Measurements from ENCODE around the gene PLEKHB2. TPM values are rescaled to one million over a fixed set of nuclear protein-coding genes. Genes with fewer than 3 reads are reported as not detected.
"Not testable (repeated sequence)": the region's sequence is repeated elsewhere in the genome, so short reads cannot be mapped to it uniquely, and the experiment has no call there.

The PLEKHB2 gene
- total RNA-seq, 1 donor: 79.3 TPM

DNA sequence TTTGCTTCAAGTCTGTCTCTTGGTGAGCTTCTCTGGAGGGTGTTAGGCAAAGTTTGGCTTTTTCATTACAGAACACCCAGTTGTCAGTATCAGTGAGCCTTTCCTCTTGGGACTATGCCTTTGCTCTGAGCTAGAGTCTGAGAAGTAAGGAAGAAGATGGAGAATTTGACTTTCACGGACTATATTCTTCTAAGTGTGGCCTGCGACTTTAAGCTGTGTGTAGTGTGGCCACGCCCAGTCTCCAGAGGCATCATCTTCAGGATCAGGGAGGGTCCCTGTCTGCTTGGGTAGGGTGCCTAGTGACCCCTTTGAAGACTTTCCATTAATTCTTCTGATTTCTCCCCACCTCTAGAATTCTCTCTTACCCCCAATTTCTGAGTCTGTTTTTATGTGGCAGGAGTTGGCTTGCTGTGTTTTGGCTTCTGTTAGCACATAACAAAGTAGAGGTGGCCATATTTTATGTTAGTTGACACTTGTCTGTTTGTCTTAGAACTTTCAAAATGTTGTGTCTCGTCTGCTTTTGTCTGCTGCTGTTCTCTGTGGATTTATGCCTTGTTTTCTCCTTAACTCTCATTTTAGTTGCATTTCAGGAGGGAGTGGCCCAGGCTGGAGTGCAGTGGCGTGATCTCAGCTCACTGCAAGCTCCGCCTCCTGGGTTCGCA is 8.6 kb downstream of the PLEKHB2 start:
- H3K36me3 ChIP-seq (ENCODE audit: insufficient read depth, low read length): peaks cover 10% of the 10 kb centered on the region
- H3K79me2 ChIP-seq (ENCODE audit: insufficient read depth, low read length): peaks cover 98% of the 10 kb centered on the region
- H3K27me3 ChIP-seq (ENCODE audit: insufficient read depth, low read length): no peaks in the 10 kb centered on the region
- no peak overlapping the region for H3K4me2 ChIP-seq (ENCODE audit: insufficient read depth, low read length)
- H3K9me3 ChIP-seq (ENCODE audit: low read depth, low read length): no peaks in the 10 kb centered on the region
- H3K4me3 ChIP-seq (ENCODE audit: insufficient read depth, low read length): no peak overlapping the region
- DNase-seq (ENCODE audit: insufficient read length, low spot score, missing footprints): peak; percentile 17
- H4K20me1 ChIP-seq (ENCODE audit: insufficient read depth, low read length): peaks cover 35% of the 10 kb centered on the region
- TF ChIP-seq, protein P1, sequence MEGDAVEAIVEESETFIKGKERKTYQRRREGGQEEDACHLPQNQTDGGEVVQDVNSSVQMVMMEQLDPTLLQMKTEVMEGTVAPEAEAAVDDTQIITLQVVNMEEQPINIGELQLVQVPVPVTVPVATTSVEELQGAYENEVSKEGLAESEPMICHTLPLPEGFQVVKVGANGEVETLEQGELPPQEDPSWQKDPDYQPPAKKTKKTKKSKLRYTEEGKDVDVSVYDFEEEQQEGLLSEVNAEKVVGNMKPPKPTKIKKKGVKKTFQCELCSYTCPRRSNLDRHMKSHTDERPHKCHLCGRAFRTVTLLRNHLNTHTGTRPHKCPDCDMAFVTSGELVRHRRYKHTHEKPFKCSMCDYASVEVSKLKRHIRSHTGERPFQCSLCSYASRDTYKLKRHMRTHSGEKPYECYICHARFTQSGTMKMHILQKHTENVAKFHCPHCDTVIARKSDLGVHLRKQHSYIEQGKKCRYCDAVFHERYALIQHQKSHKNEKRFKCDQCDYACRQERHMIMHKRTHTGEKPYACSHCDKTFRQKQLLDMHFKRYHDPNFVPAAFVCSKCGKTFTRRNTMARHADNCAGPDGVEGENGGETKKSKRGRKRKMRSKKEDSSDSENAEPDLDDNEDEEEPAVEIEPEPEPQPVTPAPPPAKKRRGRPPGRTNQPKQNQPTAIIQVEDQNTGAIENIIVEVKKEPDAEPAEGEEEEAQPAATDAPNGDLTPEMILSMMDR (IDR thresholded peaks at IDR 0.05; ENCODE audit: extremely low read depth, low read depth, low read length): no peak
- H3K4me1 ChIP-seq (ENCODE audit: insufficient read depth, low read length): peaks cover 6% of the 10 kb centered on the region
- H3K27ac ChIP-seq (ENCODE audit: low read depth, low read length): no peak overlapping the region
- H2AFZ ChIP-seq (ENCODE audit: low read length): no peak overlapping the region

DNA sequence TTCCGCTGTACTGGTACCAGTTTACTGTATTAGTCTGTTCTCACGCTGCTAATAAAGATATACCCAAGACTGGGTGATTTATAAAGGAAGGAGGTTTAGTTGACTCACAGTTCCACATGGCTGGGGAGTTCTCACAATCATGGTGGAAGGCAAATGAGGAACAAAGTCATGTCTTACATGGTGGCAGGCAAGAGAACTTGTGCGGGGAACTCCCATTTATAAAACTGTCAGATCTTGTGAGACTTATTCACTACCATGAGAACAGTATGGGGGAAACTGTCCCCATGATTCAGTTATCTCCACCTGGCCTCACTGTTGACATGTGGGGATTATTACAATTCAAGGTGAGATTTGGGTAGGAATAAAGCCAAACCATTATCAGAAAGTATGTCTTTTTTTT is 9.8 kb downstream of the PLEKHB2 start:
- not testable (repeated sequence) for H3K4me2 ChIP-seq (ENCODE audit: insufficient read depth, low read length); H3K36me3 ChIP-seq (ENCODE audit: insufficient read depth, low read length); H3K4me1 ChIP-seq (ENCODE audit: insufficient read depth, low read length); DNase-seq (ENCODE audit: insufficient read length, low spot score, missing footprints); H3K4me3 ChIP-seq (ENCODE audit: insufficient read depth, low read length); H3K27ac ChIP-seq (ENCODE audit: low read depth, low read length); H3K27me3 ChIP-seq (ENCODE audit: insufficient read depth, low read length); H3K9me3 ChIP-seq (ENCODE audit: low read depth, low read length); H2AFZ ChIP-seq (ENCODE audit: low read length)
- Histone ChIP-seq H4K20me1 (ENCODE audit: insufficient read depth, low read length) (peaks cover 38% of the 10 kb centered on the region), H3K79me2 (ENCODE audit: insufficient read depth, low read length) (peaks cover 97% of the 10 kb centered on the region)

DNA sequence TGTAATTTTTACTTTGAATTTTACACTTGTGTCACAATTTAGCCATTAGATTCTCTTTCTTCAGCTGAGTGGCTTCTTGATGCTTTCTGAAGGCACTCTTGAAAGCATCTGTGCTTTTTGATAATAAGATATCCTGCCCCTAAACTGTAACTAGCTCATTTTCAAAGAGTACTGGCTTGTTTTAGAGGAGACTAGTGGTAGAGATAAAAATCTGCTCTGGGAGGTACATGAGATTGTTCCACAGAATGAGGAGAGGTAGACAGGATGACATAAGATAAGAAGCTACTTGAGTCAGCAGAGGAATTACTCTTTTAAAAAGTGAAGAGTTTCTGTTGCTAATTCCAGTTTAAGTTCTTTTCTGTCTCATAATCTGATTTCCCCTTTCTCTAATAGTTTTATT is 10.6 kb downstream of the PLEKHB2 start:
- H3K4me3 ChIP-seq (ENCODE audit: insufficient read depth, low read length): no peak overlapping the region
- no peaks in the 10 kb centered on the region for H3K27me3 ChIP-seq (ENCODE audit: insufficient read depth, low read length)
- TF ChIP-seq, protein P1 (IDR thresholded peaks at IDR 0.05; ENCODE audit: extremely low read depth, low read depth, low read length): no peak
- no peak overlapping the region for H3K4me2 ChIP-seq (ENCODE audit: insufficient read depth, low read length)
- H2AFZ ChIP-seq (ENCODE audit: low read length): no peak overlapping the region
- peak; percentile 14 for DNase-seq (ENCODE audit: insufficient read length, low spot score, missing footprints)
- no peak overlapping the region for H3K27ac ChIP-seq (ENCODE audit: low read depth, low read length)
- H3K4me1 ChIP-seq (ENCODE audit: insufficient read depth, low read length): peaks cover 6% of the 10 kb centered on the region
- H4K20me1 ChIP-seq (ENCODE audit: insufficient read depth, low read length): peaks cover 37% of the 10 kb centered on the region
- H3K9me3 ChIP-seq (ENCODE audit: low read depth, low read length): no peaks in the 10 kb centered on the region
- H3K79me2 ChIP-seq (ENCODE audit: insufficient read depth, low read length): peaks cover 97% of the 10 kb centered on the region
- H3K36me3 ChIP-seq (ENCODE audit: insufficient read depth, low read length): peaks cover 10% of the 10 kb centered on the region

DNA sequence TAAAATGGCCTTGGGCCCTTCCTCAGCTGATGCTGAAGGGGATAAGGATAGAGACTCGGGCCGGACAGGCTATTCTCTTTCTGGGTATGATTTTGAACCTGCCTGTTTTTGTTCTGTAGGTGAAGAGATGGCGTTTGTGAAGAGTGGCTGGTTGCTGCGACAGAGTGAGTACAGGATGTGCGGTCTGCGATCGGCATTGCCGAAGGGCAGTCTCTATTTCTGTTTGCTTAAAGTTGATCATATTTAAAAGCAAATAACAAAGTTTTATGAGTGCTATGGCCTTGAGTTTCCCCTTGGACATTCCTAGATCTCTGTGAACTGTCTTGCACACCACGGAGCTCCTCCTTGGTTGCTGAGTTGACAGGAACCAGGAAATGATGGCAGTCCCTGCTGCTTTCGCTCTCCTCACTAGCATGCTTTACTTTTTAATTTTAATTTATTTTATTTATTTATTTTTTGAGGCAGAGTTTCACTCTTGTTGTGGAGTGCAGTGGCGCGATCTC is 15.7 kb downstream of the PLEKHB2 start:
- Histone ChIP-seq H4K20me1 (ENCODE audit: insufficient read depth, low read length) (peaks cover 30% of the 10 kb centered on the region), H2AFZ (ENCODE audit: low read length) (no peak overlapping the region)

More for the DNA sequence above, 15.7 kb downstream of the PLEKHB2 start:
- no peaks in the 10 kb centered on the region for H3K27me3 ChIP-seq (ENCODE audit: insufficient read depth, low read length)
- no peak overlapping the region for H3K4me3 ChIP-seq (ENCODE audit: insufficient read depth, low read length)
- H3K9me3 ChIP-seq (ENCODE audit: low read depth, low read length): no peaks in the 10 kb centered on the region
- H3K27ac ChIP-seq (ENCODE audit: low read depth, low read length): no peak overlapping the region
- peaks cover 26% of the 10 kb centered on the region for H3K36me3 ChIP-seq (ENCODE audit: insufficient read depth, low read length)
- no peak overlapping the region for H3K4me2 ChIP-seq (ENCODE audit: insufficient read depth, low read length)
- peaks cover 93% of the 10 kb centered on the region for H3K79me2 ChIP-seq (ENCODE audit: insufficient read depth, low read length)
- H3K4me1 ChIP-seq (ENCODE audit: insufficient read depth, low read length): no peaks in the 10 kb centered on the region
- TF ChIP-seq, protein P1 (IDR thresholded peaks at IDR 0.05; ENCODE audit: extremely low read depth, low read depth, low read length): no peak
- peak; percentile 51 for DNase-seq (ENCODE audit: insufficient read length, low spot score, missing footprints)

Data from osteoblast (primary cell).